ENCODE measurements around the gene TLR6.

The TLR6 gene

DNA sequence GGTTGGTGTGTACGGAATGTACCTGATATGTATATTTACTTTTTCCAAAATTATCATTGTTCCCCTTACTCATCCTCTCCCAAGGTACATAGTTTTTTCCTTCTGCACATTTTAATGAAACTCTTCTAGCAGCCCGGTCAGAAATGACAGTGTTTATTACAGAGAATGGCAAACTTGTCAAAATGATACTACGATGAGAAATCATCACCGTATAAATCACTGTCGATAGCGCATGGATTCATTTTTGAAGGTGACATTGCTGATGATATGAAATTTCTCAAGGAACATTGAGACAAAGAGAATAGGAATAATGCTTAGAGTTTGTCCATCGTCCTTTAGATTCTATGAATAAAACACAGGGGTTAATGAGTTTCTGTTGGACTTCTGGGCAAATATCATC is 41.6 kb upstream of the TLR6 start:
- Histone ChIP-seq H3K4me1 (ENCODE audit: control insufficient read depth, insufficient read depth, low read length) (no peaks in the 10 kb centered on the region), H3K4me3 (ENCODE audit: low read depth, low read length) (no peak overlapping the region), H3K9me3 (ENCODE audit: control insufficient read depth, insufficient read depth, low read depth, low read length) (no peaks in the 10 kb centered on the region), H3K36me3 (ENCODE audit: control insufficient read depth in 2 of 2, insufficient read depth in 1 of 2, low read length in 2 of 2) (peaks cover 0 to 33% of the 10 kb centered on the region in 2 experiments; a peak in 1 of 3 replicates), H3K27ac (ENCODE audit: extremely low read depth, low read depth, low read length) (no peak overlapping the region)
- POLR2A ChIA-PET, result no interaction called here
- TF ChIP-seq ZNF843 (tag by site-specific recombination; IDR thresholded peaks at IDR 0.05) (no peak), ZNF146 (tag by site-specific recombination; IDR thresholded peaks at IDR 0.05) (no peak), GLIS2 (tag by site-specific recombination; IDR thresholded peaks at IDR 0.05) (no peak), ZNF394 (tag by site-specific recombination; IDR thresholded peaks at IDR 0.05; ENCODE audit: borderline replicate concordance) (no peak), HOXA7 (CRISPR knock-in tag; IDR thresholded peaks at IDR 0.05; ENCODE audit: borderline replicate concordance) (no peak)
- CTCF ChIA-PET, result interaction anchor here (2.5 kb wide), 1 partner anchor 237 kb away, joined by 7 read pairs; no protein-coding TSS in a partner anchor

DNA sequence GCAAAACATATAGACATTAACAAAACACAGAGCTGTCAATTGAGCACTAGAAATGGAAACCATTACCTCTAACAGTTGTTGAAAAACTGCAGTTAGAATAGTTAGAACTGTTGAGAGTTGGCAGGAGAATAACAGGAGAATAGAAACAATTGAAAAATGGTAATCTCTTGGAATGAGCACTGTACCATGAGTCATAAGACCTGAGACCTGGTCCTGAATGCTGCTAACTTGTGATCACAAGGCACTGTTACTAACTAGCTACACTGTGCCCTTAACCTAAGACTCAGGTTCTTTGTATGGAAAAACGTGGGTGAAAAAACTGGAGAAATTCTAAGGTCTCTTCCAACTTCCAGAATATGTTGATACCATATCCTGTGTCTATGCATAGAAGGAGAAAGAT is 40.3 kb upstream of the TLR6 start:
- Histone ChIP-seq H3K4me3 (ENCODE audit: low read depth, low read length) (no peak overlapping the region), H3K27ac (ENCODE audit: extremely low read depth, low read depth, low read length) (no peak overlapping the region), H3K9me3 (ENCODE audit: control insufficient read depth, insufficient read depth, low read depth, low read length) (no peaks in the 10 kb centered on the region), H3K36me3 (ENCODE audit: control insufficient read depth in 2 of 2, insufficient read depth in 1 of 2, low read length in 2 of 2) (peaks cover 0 to 39% of the 10 kb centered on the region in 2 experiments; a peak in 1 of 3 replicates), H3K4me1 (ENCODE audit: control insufficient read depth, insufficient read depth, low read length) (no peaks in the 10 kb centered on the region)
- no peak for TF ChIP-seq ZEB2 (tag by site-specific recombination; IDR thresholded peaks at IDR 0.05)
- no peak for TF ChIP-seq ZNF37A (tag by site-specific recombination; IDR thresholded peaks at IDR 0.05)
- no peak for TF ChIP-seq PRDM10 (tag by site-specific recombination; IDR thresholded peaks at IDR 0.05)
- TF ChIP-seq BCL11B (tag by site-specific recombination; IDR thresholded peaks at IDR 0.05; ENCODE audit: low read depth), result no peak
- no peak for TF ChIP-seq ZNF664 (tag by site-specific recombination; IDR thresholded peaks at IDR 0.05)
- TF ChIP-seq ZNF555 (tag by site-specific recombination; conservative IDR thresholded peaks at IDR 0.05), result no peak
- no peak for TF ChIP-seq YY1 (tag by site-specific recombination; IDR thresholded peaks at IDR 0.05)
- TF ChIP-seq ZNF121 (tag by site-specific recombination; IDR thresholded peaks at IDR 0.05), result no peak
- no peak for TF ChIP-seq ZNF248 (tag by site-specific recombination; IDR thresholded peaks at IDR 0.05)
- no peak for TF ChIP-seq ZNF341 (tag by site-specific recombination; IDR thresholded peaks at IDR 0.05; ENCODE audit: low read depth)
- no peak for TF ChIP-seq ZNF175 (tag by site-specific recombination; IDR thresholded peaks at IDR 0.05)
- TF ChIP-seq ZNF623 (tag by site-specific recombination; IDR thresholded peaks at IDR 0.05), result no peak
- TF ChIP-seq ZNF596 (tag by site-specific recombination; IDR thresholded peaks at IDR 0.05), result no peak
- TF ChIP-seq ZNF510 (tag by site-specific recombination; IDR thresholded peaks at IDR 0.05; ENCODE audit: insufficient replicate concordance), result no peak
- no peak for TF ChIP-seq KLF9 (tag by site-specific recombination; IDR thresholded peaks at IDR 0.05; ENCODE audit: low read depth)
- POLR2A ChIA-PET, result no interaction called here
- CTCF ChIA-PET, result interaction anchor here (0.6 to 2.5 kb wide), 4 partner anchors 136 to 1026 kb away, joined by 3 to 7 read pairs (median 4); no protein-coding TSS in a partner anchor
